ENCODE results near the gene PHACTR3. TPM values are rescaled to one million over a fixed set of nuclear protein-coding genes. Genes with fewer than 3 reads are reported as not detected.

Gene PHACTR3
- total RNA-seq, 4 donors from 2014 or later, result 0.26 to 3.2 (median 0.57) TPM

GRCh38 chr20:59686404-59687346 is 82.3 kb downstream of the PHACTR3 start:
- intact Hi-C loops (cut with DNase I; ENCODE audit: low total_unique reads), result no loop called here
- Histone ChIP-seq H3K4me3 (no peak overlapping the region), H3K4me1 (no peaks in the 10 kb centered on the region), H3K9me3 (no peaks in the 10 kb centered on the region), H3K36me3 (no peaks in the 10 kb centered on the region), H3K27ac (no peak overlapping the region), H3K27me3 (no peaks in the 10 kb centered on the region)
- no peak for DNase-seq
- TF ChIP-seq CTCF (IDR thresholded peaks at IDR 0.05), result no peak
- no peak for TF ChIP-seq POLR2A (IDR thresholded peaks at IDR 0.05)

- intact Hi-C loops (cut with DNase I; ENCODE audit: low total_unique reads), result no loop called here
- no peak for DNase-seq
- Histone ChIP-seq H3K27ac (no peak overlapping the region), H3K4me3 (no peak overlapping the region), H3K36me3 (no peaks in the 10 kb centered on the region), H3K27me3 (no peaks in the 10 kb centered on the region), H3K4me1 (no peaks in the 10 kb centered on the region), H3K9me3 (no peaks in the 10 kb centered on the region)
- TF ChIP-seq POLR2A (IDR thresholded peaks at IDR 0.05) (no peak), CTCF (IDR thresholded peaks at IDR 0.05) (no peak)
Measured at GRCh38 chr20:59688356-59688755, 84.0 kb downstream of the PHACTR3 start.

- TF ChIP-seq CTCF (IDR thresholded peaks at IDR 0.05) (no peak), POLR2A (IDR thresholded peaks at IDR 0.05) (no peak)
- intact Hi-C loops (cut with DNase I; ENCODE audit: low total_unique reads), result no loop called here
- Histone ChIP-seq H3K4me1 (no peaks in the 10 kb centered on the region), H3K27ac (no peak overlapping the region), H3K27me3 (no peaks in the 10 kb centered on the region), H3K4me3 (no peak overlapping the region), H3K36me3 (no peaks in the 10 kb centered on the region), H3K9me3 (no peaks in the 10 kb centered on the region)
- no peak for DNase-seq
Measured at GRCh38 chr20:59688999-59689398, 84.7 kb downstream of the PHACTR3 start.

- H3K27ac ChIP-seq, result no peak overlapping the region
- no peaks in the 10 kb centered on the region for H3K9me3 ChIP-seq
- no peaks in the 10 kb centered on the region for H3K4me1 ChIP-seq
- no peak for DNase-seq
- H3K27me3 ChIP-seq, result no peaks in the 10 kb centered on the region
- no peak overlapping the region for H3K4me3 ChIP-seq
- no peaks in the 10 kb centered on the region for H3K36me3 ChIP-seq
- TF ChIP-seq CTCF (IDR thresholded peaks at IDR 0.05) (no peak), POLR2A (IDR thresholded peaks at IDR 0.05) (no peak)
- intact Hi-C loops (cut with DNase I; ENCODE audit: low total_unique reads), result no loop called here
Measured at GRCh38 chr20:59690101-59690500, 85.8 kb downstream of the PHACTR3 start.

GRCh38 chr20:59690976-59691375 is 86.6 kb downstream of the PHACTR3 start:
- DNase-seq, result no peak
- intact Hi-C loops (cut with DNase I; ENCODE audit: low total_unique reads), result no loop called here
- no peak for TF ChIP-seq CTCF (IDR thresholded peaks at IDR 0.05)
- TF ChIP-seq POLR2A (IDR thresholded peaks at IDR 0.05), result no peak
- no peak overlapping the region for H3K4me3 ChIP-seq
- no peaks in the 10 kb centered on the region for H3K27me3 ChIP-seq
- no peak overlapping the region for H3K27ac ChIP-seq
- H3K4me1 ChIP-seq, result no peaks in the 10 kb centered on the region
- H3K9me3 ChIP-seq, result no peaks in the 10 kb centered on the region
- no peaks in the 10 kb centered on the region for H3K36me3 ChIP-seq
